ENCODE results near the gene REXO5. TPM values are rescaled to one million over a fixed set of nuclear protein-coding genes. Genes with fewer than 3 reads are reported as not detected.

Gene REXO5
- total RNA-seq, 1 experiment from 2014 or later, result 6.7 TPM

GRCh38 chr16:20761175-20761574 lies 45.2 kb upstream of the REXO5 start:
- Histone ChIP-seq H2AFZ (ENCODE audit: low read length) (no peak overlapping the region), H2BK12ac (ENCODE audit: insufficient read length, low read depth, low read length) (no peak overlapping the region), H3K56ac (ENCODE audit: insufficient read length, low read depth, low read length) (no peak overlapping the region), H3K18ac (ENCODE audit: insufficient read length, low read depth, low read length) (no peak overlapping the region), H3K79me1 (ENCODE audit: insufficient read depth, low read depth, low read length, poor library complexity, severe bottlenecking) (no peaks in the 10 kb centered on the region), H3K27ac (ENCODE audit: insufficient read length, low read depth, low read length) (no peak overlapping the region), H3K23me2 (ENCODE audit: insufficient read length, low read depth, low read length, poor library complexity, severe bottlenecking) (no peaks in the 10 kb centered on the region), H4K8ac (replicated peaks; ENCODE audit: insufficient read length, low read depth, low read length) (no peak overlapping the region), H4K5ac (ENCODE audit: insufficient read length, low read depth, low read length) (no peak overlapping the region), H3K23ac (ENCODE audit: insufficient read length, low read depth, low read length) (no peak overlapping the region), H4K91ac (ENCODE audit: insufficient read length, low read depth, low read length) (no peak overlapping the region), H4K20me1 (ENCODE audit: control insufficient read depth, insufficient read depth, insufficient read length) (no peaks in the 10 kb centered on the region), H3K4me1 (ENCODE audit: insufficient read depth, low read length) (no peaks in the 10 kb centered on the region), H2BK15ac (ENCODE audit: low read depth, low read length) (no peak overlapping the region), H3K14ac (ENCODE audit: insufficient read depth, low read length) (no peak overlapping the region), H3K4ac (ENCODE audit: low read depth, low read length) (no peak overlapping the region), H3K4me2 (ENCODE audit: insufficient read depth, insufficient read length, low read length) (no peak overlapping the region), H3K27me3 (ENCODE audit: insufficient read depth, low read length) (no peaks in the 10 kb centered on the region), H3K79me2 (ENCODE audit: insufficient read depth, low read length) (no peaks in the 10 kb centered on the region), H3K9me3 (ENCODE audit: control insufficient read depth, low read depth, low read length) (no peaks in the 10 kb centered on the region), H2BK5ac (ENCODE audit: insufficient read length, low read length) (no peak overlapping the region), H2AK5ac (ENCODE audit: insufficient read length, low read length) (no peak overlapping the region), H2BK120ac (ENCODE audit: low read depth, low read length, poor library complexity, severe bottlenecking) (no peak overlapping the region), H3K9ac (ENCODE audit: extremely low read depth, insufficient read length, low read length) (no peak overlapping the region), H3T11ph (ENCODE audit: low read length) (no peak overlapping the region), H2BK20ac (ENCODE audit: low read depth, low read length, poor library complexity, severe bottlenecking) (no peak overlapping the region)
- peaks cover 5% of the 10 kb centered on the region for H3K27me3 Mint-ChIP-seq (ENCODE audit: low read depth)
- no peak overlapping the region for H3K4me3 Mint-ChIP-seq
- no CpG with 5 or more reads among the region's 1 CpG for whole genome bisulfite sequencing (ENCODE audit: extremely low coverage, insufficient read length, low lambda C conversion rate)
- peaks cover 0 to 10% (median 0%) of the 10 kb centered on the region in 3 experiments; a peak in 1 of 7 replicates for H3K36me3 Mint-ChIP-seq (ENCODE audit: insufficient read depth in 1 of 3, low read depth in 3 of 3)
- H3K9me3 Mint-ChIP-seq, result peaks cover 10 to 12% of the 10 kb centered on the region in 2 experiments
- H3K4me1 Mint-ChIP-seq, result peaks cover 16 to 18% of the 10 kb centered on the region in 2 experiments
- no peak for TF ChIP-seq CTCF (conservative IDR thresholded peaks at IDR 0.05)
- DNase-seq, result no peak
- no peak overlapping the region for H3K27ac Mint-ChIP-seq

Data from H9 (cell line).